Nephron (organoid): ENCODE data around the gene ARHGEF12.

Source experiments
- H3K27ac Mint-ChIP-seq, 3 experiments: 2 replicates each; pipeline ENCODE4 v1.8.0; 2020; ENCODE audit warnings: mixed read lengths in 3 of 3, mild to moderate bottlenecking in 2 of 3, moderate library complexity in 1 of 3
- H3K27me3 Mint-ChIP-seq: 2 replicates; pipeline ENCODE4 v1.8.0; 2021; ENCODE audit warnings: low read depth, mild to moderate bottlenecking, moderate library complexity, mixed read lengths
- H3K36me3 Mint-ChIP-seq: 2 replicates; pipeline ENCODE4 v1.8.0; 2020; ENCODE audit warnings: low read depth, mixed read lengths
- H3K4me1 Mint-ChIP-seq: 2 replicates; pipeline ENCODE4 v1.8.0; 2020; ENCODE audit warnings: mixed read lengths
- H3K4me3 Mint-ChIP-seq, 3 experiments: 2 replicates each; pipeline ENCODE4 v1.8.0; 2020; ENCODE audit warnings: mild to moderate bottlenecking in 3 of 3, mixed read lengths in 3 of 3, moderate library complexity in 2 of 3
- H3K9me3 Mint-ChIP-seq: 2 replicates; pipeline ENCODE4 v1.8.0; 2020; ENCODE audit warnings: mixed read lengths
- CTCF ChIP-seq, 3 experiments: fragments of 200-600 bp; sonication (generic); IDR thresholded peaks; one replicate each; pipeline ENCODE4 v1.5.0; 2021; ENCODE audit warnings: antibody characterized with exemption in 3 of 3; ENCODE audit not compliant: unreplicated experiment in 3 of 3

The ARHGEF12 gene

GRCh38 chr11:120318906-120319305 is 17.3 kb upstream of the ARHGEF12 start:
- TF ChIP-seq CTCF (IDR thresholded peaks at IDR 0.05; ENCODE audit: unreplicated experiment in 3 of 3) = no peak
- Mint-ChIP-seq H3K36me3 (no peaks in the 10 kb centered on the region), H3K4me1 (peaks cover 17% of the 10 kb centered on the region), H3K9me3 (no peaks in the 10 kb centered on the region), H3K27me3 (no peaks in the 10 kb centered on the region), H3K4me3 (no peak overlapping the region), H3K27ac (no peak overlapping the region)

- Mint-ChIP-seq H3K27ac (peak within 1 kb of the TSS; percentile 63 to 83 (median 76)), H3K36me3 (peaks cover 14% of the 10 kb centered on the region), H3K27me3 (no peaks in the 10 kb centered on the region), H3K4me1 (peaks cover 41% of the 10 kb centered on the region), H3K9me3 (no peaks in the 10 kb centered on the region), H3K4me3 (peak within 1 kb of the TSS; percentile 84 to 95 (median 90))
- TF ChIP-seq CTCF (IDR thresholded peaks at IDR 0.05; ENCODE audit: unreplicated experiment in 3 of 3) = peak in 1 of 3 experiments; percentile 31
These were observed 11.0 kb upstream of the ARHGEF12 start, which contains the start of gene TLCD5 for GRCh38 chr11:120324932-120325810. Gene TLCD5, plus strand, starts transcription at chr11:120325299. Its CDS starts 2,143 bp downstream, at chr11:120327442.

- Mint-ChIP-seq H3K9me3 (no peaks in the 10 kb centered on the region), H3K27ac (peak overlapping the region; percentile 62 to 83 (median 76)), H3K27me3 (no peaks in the 10 kb centered on the region), H3K4me1 (peaks cover 52% of the 10 kb centered on the region), H3K36me3 (peaks cover 17% of the 10 kb centered on the region), H3K4me3 (peak overlapping the region; percentile 79 to 95 (median 86))
- TF ChIP-seq CTCF (IDR thresholded peaks at IDR 0.05; ENCODE audit: unreplicated experiment in 3 of 3) = no peak
These were observed 10.0 kb upstream of the ARHGEF12 start for GRCh38 chr11:120326228-120326627.

GRCh38 chr11:120326845-120327281 is 9.3 kb upstream of the ARHGEF12 start:
- Mint-ChIP-seq H3K27me3 (no peaks in the 10 kb centered on the region), H3K27ac (peak overlapping the region; percentile 18 to 76 (median 62)), H3K9me3 (no peaks in the 10 kb centered on the region), H3K4me3 (peak overlapping the region; percentile 79 to 95 (median 86)), H3K36me3 (peaks cover 21% of the 10 kb centered on the region), H3K4me1 (peaks cover 58% of the 10 kb centered on the region)
- no peak for TF ChIP-seq CTCF (IDR thresholded peaks at IDR 0.05; ENCODE audit: unreplicated experiment in 3 of 3)

- no peaks in the 10 kb centered on the region for H3K27me3 Mint-ChIP-seq
- H3K27ac Mint-ChIP-seq = peak overlapping the region in 1 of 3 experiments; percentile 76
- peak overlapping the region; percentile 42 to 95 (median 86) for H3K4me3 Mint-ChIP-seq
- TF ChIP-seq CTCF (IDR thresholded peaks at IDR 0.05; ENCODE audit: unreplicated experiment in 3 of 3) = no peak
- H3K9me3 Mint-ChIP-seq = no peaks in the 10 kb centered on the region
- H3K4me1 Mint-ChIP-seq = peaks cover 61% of the 10 kb centered on the region
- peaks cover 21% of the 10 kb centered on the region for H3K36me3 Mint-ChIP-seq
These were observed 8.9 kb upstream of the ARHGEF12 start for GRCh38 chr11:120327311-120327710.
